ENCODE results near the gene TIGAR.

DNA sequence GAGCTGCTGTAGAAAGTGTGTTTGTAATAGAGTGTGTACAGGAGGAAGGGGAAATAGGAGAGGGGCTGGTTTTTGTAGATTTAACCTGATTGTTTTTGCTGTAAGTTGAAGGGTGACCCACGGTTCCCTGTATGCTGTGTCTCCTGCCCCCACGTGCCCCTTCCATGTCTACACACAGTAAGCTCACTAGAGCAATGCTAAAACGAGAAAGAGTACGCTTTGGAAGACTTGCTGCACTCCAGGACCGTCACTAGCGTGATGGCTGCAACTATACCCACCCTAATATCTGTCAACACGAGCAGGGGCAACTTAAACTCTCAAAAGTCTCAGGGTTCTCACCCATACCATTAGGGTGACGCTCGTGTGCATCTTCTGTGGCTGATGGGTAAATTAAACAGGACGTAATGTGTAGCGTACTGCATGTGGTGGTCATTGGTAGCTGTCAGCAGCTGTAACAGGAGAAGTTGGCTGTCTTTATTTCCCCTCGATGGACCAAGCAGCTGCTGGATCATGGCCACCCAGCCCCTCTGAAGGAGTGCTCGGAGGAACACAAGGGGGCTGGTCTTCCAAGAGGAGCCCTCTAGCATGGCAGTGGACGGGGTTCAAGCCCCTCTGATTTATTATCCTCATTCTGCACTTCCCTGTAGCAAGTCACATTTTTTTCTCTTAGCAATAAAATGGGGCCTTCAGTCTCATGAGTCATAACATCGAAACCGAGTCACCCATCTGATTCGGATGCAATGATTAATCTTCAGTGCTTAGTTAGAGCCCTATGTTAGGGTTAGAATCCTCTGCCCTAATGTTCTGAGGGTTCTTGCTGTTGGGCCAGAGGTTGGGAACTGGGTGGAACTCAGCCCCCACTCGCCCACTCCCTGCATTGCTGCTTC is 33.4 kb upstream of the TIGAR start:
- TF ChIP-seq, protein P1, sequence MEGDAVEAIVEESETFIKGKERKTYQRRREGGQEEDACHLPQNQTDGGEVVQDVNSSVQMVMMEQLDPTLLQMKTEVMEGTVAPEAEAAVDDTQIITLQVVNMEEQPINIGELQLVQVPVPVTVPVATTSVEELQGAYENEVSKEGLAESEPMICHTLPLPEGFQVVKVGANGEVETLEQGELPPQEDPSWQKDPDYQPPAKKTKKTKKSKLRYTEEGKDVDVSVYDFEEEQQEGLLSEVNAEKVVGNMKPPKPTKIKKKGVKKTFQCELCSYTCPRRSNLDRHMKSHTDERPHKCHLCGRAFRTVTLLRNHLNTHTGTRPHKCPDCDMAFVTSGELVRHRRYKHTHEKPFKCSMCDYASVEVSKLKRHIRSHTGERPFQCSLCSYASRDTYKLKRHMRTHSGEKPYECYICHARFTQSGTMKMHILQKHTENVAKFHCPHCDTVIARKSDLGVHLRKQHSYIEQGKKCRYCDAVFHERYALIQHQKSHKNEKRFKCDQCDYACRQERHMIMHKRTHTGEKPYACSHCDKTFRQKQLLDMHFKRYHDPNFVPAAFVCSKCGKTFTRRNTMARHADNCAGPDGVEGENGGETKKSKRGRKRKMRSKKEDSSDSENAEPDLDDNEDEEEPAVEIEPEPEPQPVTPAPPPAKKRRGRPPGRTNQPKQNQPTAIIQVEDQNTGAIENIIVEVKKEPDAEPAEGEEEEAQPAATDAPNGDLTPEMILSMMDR (IDR thresholded peaks at IDR 0.05): no peak
- no peak for TF ChIP-seq POLR2A (IDR thresholded peaks at IDR 0.05)
